Measurements from ENCODE around the gene NECTIN4.

Gene NECTIN4

DNA sequence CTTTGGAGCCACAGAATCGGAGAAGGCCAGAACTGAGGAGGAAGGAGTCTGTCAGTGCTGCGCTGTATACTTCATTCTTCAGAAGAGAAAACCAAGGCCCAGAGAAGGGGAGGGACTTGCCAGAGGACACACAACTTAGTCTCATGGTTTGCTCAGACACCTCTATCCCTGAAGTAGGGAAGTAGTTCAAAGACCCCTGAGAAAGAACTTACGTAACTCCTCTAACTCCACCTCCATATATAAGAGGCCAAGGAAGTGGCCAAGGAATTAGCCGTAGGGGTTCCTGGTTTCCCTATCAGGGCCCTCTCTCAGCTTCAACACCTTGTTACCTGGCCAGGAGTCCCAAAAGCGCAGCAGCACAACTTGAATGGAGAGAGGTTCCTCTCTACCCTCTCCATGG, 580 bp upstream of the NECTIN4 start:
- no peak for TF ChIP-seq CTCF (IDR thresholded peaks at IDR 0.05; ENCODE audit: insufficient read depth, missing control alignments)

GRCh38 chr1:161088587-161089110, 709 bp downstream of the NECTIN4 start:
- TF ChIP-seq CTCF (IDR thresholded peaks at IDR 0.05; ENCODE audit: insufficient read depth, missing control alignments): no peak
- FAIRE-seq (no peak), DNase-seq (ENCODE audit: insufficient read length, low spot score) (no peak)

More for the DNA sequence above, 580 bp upstream of the NECTIN4 start:
- FAIRE-seq: no peak
- DNase-seq (ENCODE audit: insufficient read length, low spot score): no peak

GRCh38 chr1:161086457-161086856, 2.9 kb downstream of the NECTIN4 start:
- DNase-seq (ENCODE audit: insufficient read length, low spot score): no peak
- FAIRE-seq: no peak
- TF ChIP-seq CTCF (IDR thresholded peaks at IDR 0.05; ENCODE audit: insufficient read depth, missing control alignments): no peak

DNA sequence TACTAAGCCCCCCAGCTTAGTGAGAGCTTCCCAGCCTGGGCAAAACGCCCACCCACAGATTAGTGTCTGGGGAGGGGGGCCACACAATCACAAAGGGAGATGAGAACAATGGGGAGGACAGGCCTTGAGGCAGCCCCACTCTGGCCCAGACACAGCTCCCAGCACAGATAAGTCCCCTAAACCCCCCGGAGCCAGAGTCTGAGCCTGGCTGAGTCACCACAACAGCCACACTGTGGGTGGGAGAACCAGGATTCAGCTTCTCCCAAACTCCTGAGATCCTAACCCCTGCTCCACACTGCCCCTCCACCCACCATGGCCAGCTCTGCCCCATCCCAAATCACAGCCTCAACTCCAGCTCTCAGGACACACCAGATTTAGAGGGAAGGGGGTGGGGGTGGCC, 4.2 kb downstream of the NECTIN4 start:
- no peak for DNase-seq (ENCODE audit: insufficient read length, low spot score)
- no peak for FAIRE-seq
- TF ChIP-seq CTCF (IDR thresholded peaks at IDR 0.05; ENCODE audit: insufficient read depth, missing control alignments): no peak

DNA sequence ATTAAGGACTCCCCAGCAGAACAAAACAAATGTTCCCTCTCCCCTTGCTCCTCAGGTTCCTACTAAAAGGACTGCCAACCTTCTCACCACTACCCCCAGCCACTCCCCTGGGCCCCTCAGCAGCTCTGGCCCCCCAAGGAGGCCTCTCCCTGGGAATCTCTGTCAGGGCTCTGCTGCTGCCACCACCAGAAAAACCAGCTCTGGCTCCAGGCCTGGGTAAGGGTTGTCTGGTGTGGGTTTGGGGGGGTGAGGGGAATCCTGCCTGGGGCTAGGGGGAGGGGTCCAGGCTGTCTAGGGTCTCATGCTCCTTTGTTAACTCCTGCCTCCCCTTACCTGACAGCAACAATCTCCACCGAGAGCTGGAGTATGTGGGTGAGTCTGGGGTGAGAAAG, 4.8 kb downstream of the NECTIN4 start:
- no peak for DNase-seq (ENCODE audit: insufficient read length, low spot score)
- FAIRE-seq: no peak
- TF ChIP-seq CTCF (IDR thresholded peaks at IDR 0.05; ENCODE audit: insufficient read depth, missing control alignments): no peak

DNA sequence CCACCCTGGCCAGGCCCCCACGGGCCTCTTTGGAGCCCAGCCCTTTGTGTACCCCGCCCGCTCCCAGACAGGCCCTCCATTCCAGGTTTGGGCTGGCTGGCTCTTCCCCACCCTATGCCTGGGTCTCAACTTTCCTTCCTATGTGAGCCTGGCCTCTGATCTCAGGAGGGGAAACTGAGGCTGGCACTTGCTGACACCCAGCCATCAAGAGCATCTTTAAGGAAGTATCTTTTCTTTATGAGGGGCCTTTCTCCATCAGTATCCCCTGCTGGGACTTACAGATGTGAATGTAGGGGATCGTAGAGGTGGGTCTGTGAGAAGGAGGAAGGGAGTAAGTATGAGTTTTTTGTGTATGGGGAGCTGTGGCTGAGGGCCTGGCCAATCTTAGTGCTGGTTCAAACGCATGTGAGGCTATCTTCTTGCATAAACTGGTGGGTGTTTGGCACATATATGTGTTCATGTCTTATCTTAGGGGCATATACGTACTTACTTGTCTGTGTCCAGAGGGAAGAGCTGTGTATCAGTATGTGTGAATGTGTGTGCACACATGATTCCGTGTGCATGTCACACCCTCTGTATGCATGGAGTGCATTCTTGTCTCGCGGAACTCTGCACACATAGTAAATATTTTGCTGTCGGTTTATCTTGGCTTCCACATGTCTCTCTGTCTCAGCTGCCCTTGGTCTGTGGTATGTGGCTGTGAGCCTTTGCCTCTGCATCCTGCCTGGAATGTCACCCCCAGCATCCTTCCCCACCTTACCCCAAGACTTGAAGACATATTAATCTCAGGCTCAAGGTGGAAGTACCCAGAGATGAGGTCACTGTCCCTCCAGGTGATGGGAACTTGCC, 5.4 kb downstream of the NECTIN4 start:
- TF ChIP-seq CTCF (IDR thresholded peaks at IDR 0.05; ENCODE audit: insufficient read depth, missing control alignments): no peak
- no peak for FAIRE-seq
- DNase-seq (ENCODE audit: insufficient read length, low spot score): no peak
